Mucosa of rectum (tissue), 2 donors: ENCODE measurements around the gene NCOA7.
A peak's percentile ranks its signal among the peaks of the same experiment; 100 is the strongest.
"Not testable (repeated sequence)": the region's sequence is repeated elsewhere in the genome, so short reads cannot be mapped to it uniquely, and the experiment has no call there.

ENCODE experiments used
- H3K27ac ChIP-seq, 2 donors: one replicate each; pipeline ENCODE4 v1.7.0; 2013; ENCODE audit warnings: inconsistent platforms in 2 of 2, low read depth in 2 of 2, low read length in 2 of 2
- H3K27me3 ChIP-seq, 2 donors: one replicate each; pipeline ENCODE4 v1.7.0; 2013; ENCODE audit warnings: low read length in 2 of 2; ENCODE audit not compliant: control insufficient read depth in 2 of 2, insufficient read depth in 2 of 2
- H3K36me3 ChIP-seq, 2 donors: one replicate each; pipeline ENCODE4 v1.7.0; 2013; ENCODE audit warnings: low read length in 2 of 2; ENCODE audit not compliant: control insufficient read depth in 2 of 2, insufficient read depth in 2 of 2
- H3K4me1 ChIP-seq, 2 donors: one replicate each; pipeline ENCODE4 v1.7.0; 2013; ENCODE audit warnings: low read length in 2 of 2, mild to moderate bottlenecking in 1 of 2; ENCODE audit not compliant: control insufficient read depth in 2 of 2, insufficient read depth in 2 of 2
- H3K4me3 ChIP-seq, 2 donors: one replicate each; pipeline ENCODE4 v1.7.0; 2013; ENCODE audit warnings: low read length in 2 of 2
- H3K9ac ChIP-seq, 2 donors: one replicate each; pipeline ENCODE4 v1.7.0; 2013; ENCODE audit warnings: low read length in 2 of 2, low read depth in 1 of 2, mild to moderate bottlenecking in 1 of 2
- H3K9me3 ChIP-seq, 2 donors: one replicate each; pipeline ENCODE4 v1.7.0; 2013; ENCODE audit warnings: low read length in 2 of 2; ENCODE audit not compliant: control insufficient read depth in 2 of 2
- donor health status: healthy.
- donor health status: Normal muscosa, but diverticular disease.

The NCOA7 gene

DNA sequence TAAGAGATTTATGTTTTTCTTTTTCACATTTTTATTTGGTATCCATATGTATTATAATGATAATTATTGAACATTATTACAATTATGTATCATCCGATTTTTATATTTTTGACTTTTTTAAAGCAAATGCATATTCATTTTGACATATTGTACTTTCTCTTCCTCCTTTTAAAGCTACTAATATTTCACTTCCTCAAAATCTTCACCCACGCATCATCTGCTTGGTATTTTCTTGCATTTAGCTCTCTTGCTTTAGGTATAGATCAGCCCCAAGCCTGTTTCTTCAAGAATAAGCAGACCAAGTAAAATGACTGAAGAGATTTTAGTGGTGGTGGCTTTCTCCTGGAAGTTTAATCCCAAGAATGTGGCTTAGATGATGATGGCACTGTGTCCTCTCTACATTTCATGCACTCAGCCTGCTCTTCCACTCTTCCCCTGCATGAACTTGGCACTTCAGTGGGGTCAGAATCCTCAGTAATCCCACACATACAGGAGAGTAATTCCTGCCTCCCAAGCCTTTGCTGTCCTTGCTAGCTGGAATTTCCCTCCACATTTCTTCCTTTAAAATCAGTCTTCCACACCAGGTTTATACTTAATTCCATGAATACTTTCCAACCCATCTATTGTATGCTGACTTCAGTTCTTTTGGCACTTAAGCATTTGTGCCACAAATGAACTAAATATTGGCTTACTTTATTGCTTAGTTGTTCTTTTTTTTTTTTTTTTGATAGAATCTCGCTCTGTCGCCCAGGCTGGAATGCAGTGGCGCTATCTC is 8.2 kb downstream of the NCOA7 start:
- Histone ChIP-seq H3K4me1 (no peaks in the 10 kb centered on the region), H3K4me3 (no peak overlapping the region), H3K9ac (no peak overlapping the region), H3K27ac (no peak overlapping the region), H3K36me3 (no peaks in the 10 kb centered on the region), H3K9me3 (no peaks in the 10 kb centered on the region), H3K27me3 (no peaks in the 10 kb centered on the region)

DNA sequence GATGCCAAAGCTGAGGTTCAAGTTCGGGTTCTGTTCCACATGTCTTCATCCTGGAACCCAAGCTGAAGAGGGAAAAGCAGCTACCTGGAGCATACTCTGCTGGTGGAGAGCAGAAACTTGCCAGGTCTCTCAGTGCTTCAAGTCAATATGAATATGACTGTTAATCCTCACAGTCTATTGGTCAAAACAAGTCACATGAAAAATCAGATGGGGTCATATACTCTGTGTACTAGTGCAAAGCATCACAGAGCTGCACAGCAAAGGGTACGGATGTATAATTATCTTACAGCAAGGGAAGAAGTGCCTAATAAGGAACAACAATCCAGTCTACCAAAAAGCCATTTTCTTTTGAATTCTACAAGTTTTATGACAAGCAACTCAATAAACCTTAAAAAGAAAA is 11.6 kb downstream of the NCOA7 start:
- Histone ChIP-seq H3K4me1 (peaks cover 0 to 2% of the 10 kb centered on the region in 2 donors), H3K36me3 (no peaks in the 10 kb centered on the region), H3K27ac (no peak overlapping the region), H3K27me3 (no peaks in the 10 kb centered on the region), H3K4me3 (no peak overlapping the region), H3K9me3 (no peaks in the 10 kb centered on the region), H3K9ac (no peak overlapping the region)

DNA sequence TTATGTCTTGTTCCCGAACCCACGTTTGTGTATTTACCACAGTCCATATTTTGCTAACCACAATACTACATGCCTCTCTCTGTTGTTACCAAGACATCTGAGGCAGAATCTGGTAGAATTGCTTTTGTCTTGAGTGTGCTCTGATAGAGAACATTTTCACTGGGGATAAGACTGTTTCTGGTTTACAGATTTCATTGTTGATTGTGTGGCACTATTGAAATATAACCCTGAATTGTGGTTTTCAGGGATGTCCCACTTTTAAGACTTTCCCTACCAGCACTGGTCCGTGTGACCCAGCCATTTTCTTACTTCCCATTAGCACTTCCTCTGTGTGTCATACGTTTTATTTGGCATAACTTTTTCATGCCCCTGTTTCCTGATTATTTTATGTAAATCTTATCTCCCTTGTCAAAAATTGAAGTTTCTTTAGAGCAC is 12.2 kb downstream of the NCOA7 start:
- peak overlapping the region in 1 of 2 donors; percentile 27 for H3K27ac ChIP-seq
- H3K9ac ChIP-seq, result no peak overlapping the region

DNA sequence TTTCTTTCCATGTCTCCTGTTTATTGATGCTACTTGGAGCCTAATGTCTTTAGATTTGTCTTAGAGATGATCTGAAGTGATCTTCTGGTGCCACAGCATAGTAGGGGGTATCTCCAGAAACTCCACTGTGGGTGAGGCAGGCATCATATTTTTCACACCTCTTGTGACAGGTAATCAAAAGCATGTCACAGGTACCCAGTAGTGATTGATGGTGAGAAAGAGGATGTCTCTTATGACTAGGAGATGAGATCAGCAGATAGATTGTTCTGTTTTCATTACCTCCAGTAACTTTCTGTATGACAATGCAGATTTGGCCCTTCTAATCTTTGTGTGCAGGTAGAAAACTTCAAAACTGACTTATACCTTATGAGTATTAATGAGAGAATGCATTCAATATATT is 13.5 kb downstream of the NCOA7 start:
- no peak overlapping the region for H3K9ac ChIP-seq
- no peaks in the 10 kb centered on the region for H3K27me3 ChIP-seq
- no peak overlapping the region for H3K27ac ChIP-seq
- no peaks in the 10 kb centered on the region for H3K36me3 ChIP-seq
- H3K4me1 ChIP-seq, result peaks cover 0 to 8% of the 10 kb centered on the region in 2 donors
- H3K9me3 ChIP-seq, result no peaks in the 10 kb centered on the region
- no peak overlapping the region for H3K4me3 ChIP-seq

More for the DNA sequence above, 12.2 kb downstream of the NCOA7 start:
- no peaks in the 10 kb centered on the region for H3K9me3 ChIP-seq
- no peaks in the 10 kb centered on the region for H3K36me3 ChIP-seq
- H3K4me1 ChIP-seq, result peaks cover 0 to 6% of the 10 kb centered on the region in 2 donors
- H3K4me3 ChIP-seq, result no peak overlapping the region
- no peaks in the 10 kb centered on the region for H3K27me3 ChIP-seq

DNA sequence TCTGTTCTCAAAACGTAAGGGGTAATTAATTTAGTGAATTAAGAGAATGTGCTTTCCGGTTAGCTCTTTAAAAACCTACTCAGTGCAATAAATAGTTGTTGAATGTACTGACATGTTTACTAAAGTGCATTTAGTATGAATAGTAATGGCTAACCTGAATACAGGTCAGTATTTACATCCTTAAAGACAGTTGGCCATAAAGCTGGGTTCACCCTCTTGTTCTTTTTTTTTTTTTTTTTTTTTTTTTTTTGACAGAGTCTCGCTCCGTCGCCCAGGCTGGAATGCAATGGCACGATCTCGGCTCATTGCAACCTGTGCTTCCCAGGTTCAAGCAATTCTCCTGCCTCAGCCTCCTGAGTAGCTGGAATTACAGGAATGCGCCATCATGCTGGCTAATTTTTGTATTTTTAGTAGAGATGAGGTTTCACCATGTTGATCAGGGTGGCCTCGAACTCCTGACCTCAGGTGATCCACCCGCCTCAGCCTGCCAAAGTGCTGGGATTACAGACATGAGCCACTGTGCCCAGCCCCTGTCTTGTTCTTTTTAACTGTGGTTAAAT is 14.2 kb downstream of the NCOA7 start:
- H3K27me3 ChIP-seq, H3K27ac ChIP-seq, H3K9ac ChIP-seq, H3K4me3 ChIP-seq, H3K4me1 ChIP-seq, H3K36me3 ChIP-seq, H3K9me3 ChIP-seq: not testable (repeated sequence)

DNA sequence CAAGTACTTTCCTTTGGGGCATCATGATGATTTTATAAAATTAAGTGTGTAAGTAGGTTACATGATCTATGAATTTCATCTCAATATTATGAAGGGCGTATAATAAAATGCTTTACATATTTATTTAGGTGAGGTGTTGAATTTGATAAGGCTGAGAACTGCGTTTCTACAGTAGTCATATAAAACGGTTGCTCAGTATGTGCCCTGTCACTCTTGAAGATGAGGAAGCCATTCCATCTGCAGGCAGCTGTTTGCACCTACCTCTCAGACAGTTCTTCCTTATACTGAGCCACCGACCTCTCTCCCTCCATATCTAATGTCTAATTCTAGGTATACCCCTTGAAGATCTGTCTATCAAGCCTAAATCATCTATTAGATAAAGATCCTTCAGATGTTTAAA is 16.1 kb downstream of the NCOA7 start:
- Histone ChIP-seq H3K27ac (no peak overlapping the region), H3K4me3 (no peak overlapping the region), H3K36me3 (no peaks in the 10 kb centered on the region), H3K4me1 (peaks cover 0 to 8% of the 10 kb centered on the region in 2 donors), H3K9me3 (no peaks in the 10 kb centered on the region), H3K27me3 (no peaks in the 10 kb centered on the region), H3K9ac (no peak overlapping the region)

DNA sequence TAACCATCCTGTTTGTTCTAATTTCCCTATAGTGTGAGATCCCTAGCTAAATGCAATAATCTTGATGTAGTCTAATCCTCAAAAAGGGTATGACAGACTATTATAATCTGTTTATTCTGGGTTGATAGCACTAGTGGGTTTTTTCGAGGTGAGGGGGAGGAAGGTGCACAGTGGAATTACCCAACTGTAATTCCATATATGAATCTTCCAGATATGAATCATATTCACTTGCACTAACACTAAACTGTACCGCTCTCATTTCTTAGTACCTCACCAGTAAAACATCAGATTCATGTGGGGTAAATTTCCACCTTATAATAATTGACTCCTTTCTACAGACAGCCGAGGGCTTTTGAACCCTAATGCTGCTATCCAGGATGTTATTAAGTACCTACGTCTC is 16.5 kb downstream of the NCOA7 start:
- Histone ChIP-seq H3K27me3 (no peaks in the 10 kb centered on the region), H3K27ac (no peak overlapping the region)

DNA sequence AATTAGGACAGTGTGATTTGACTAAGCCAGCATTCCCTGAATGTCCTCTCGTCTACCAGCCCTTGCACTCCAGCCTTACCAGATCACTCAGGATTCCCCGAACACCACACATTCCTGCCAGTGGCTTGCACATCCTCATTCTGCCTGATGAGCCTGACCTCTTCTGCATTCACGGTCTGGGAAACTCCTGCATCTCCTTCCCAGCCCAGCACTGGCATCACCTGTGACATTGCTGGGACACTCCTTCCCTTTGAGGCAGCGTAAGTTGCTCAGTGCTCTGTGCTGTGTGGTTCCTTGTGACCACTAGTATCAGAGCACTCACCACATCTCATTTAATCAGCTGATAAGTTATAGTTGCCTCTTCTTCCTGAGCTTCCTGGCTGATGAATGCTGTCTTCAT is 17.3 kb downstream of the NCOA7 start:
- no peak overlapping the region for H3K27ac ChIP-seq
- peaks cover 0 to 8% of the 10 kb centered on the region in 2 donors for H3K4me1 ChIP-seq
- H3K9me3 ChIP-seq, result no peaks in the 10 kb centered on the region
- no peak overlapping the region for H3K9ac ChIP-seq
- H3K27me3 ChIP-seq, result no peaks in the 10 kb centered on the region
- no peaks in the 10 kb centered on the region for H3K36me3 ChIP-seq
- no peak overlapping the region for H3K4me3 ChIP-seq

More for the DNA sequence above, 16.5 kb downstream of the NCOA7 start:
- H3K9ac ChIP-seq, result no peak overlapping the region
- H3K4me3 ChIP-seq, result no peak overlapping the region
- no peaks in the 10 kb centered on the region for H3K36me3 ChIP-seq
- H3K4me1 ChIP-seq, result peaks cover 0 to 8% of the 10 kb centered on the region in 2 donors
- no peaks in the 10 kb centered on the region for H3K9me3 ChIP-seq

DNA sequence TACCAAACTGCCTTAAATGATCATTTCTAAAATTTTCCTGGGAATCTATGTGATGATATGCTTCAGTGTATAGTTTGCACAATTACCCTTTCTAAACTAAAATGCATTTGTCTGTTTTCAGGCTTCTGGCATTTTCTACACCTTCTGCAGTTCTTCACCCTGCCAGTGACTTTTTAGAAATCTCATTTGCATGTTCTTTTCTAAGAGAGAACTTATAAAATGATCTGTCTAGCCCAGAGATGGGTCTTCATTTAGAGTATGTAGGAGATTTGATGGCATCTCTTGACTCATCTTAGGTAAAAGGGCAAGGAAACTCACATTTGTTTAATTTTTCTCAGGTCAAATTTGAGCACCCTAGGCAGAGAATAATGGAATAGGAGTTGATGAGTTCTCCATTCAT is 17.8 kb downstream of the NCOA7 start:
- no peaks in the 10 kb centered on the region for H3K36me3 ChIP-seq
- peaks cover 0 to 8% of the 10 kb centered on the region in 2 donors for H3K4me1 ChIP-seq
- H3K27ac ChIP-seq, result no peak overlapping the region
- no peak overlapping the region for H3K4me3 ChIP-seq
- no peak overlapping the region for H3K9ac ChIP-seq
- no peaks in the 10 kb centered on the region for H3K27me3 ChIP-seq
- no peaks in the 10 kb centered on the region for H3K9me3 ChIP-seq

DNA sequence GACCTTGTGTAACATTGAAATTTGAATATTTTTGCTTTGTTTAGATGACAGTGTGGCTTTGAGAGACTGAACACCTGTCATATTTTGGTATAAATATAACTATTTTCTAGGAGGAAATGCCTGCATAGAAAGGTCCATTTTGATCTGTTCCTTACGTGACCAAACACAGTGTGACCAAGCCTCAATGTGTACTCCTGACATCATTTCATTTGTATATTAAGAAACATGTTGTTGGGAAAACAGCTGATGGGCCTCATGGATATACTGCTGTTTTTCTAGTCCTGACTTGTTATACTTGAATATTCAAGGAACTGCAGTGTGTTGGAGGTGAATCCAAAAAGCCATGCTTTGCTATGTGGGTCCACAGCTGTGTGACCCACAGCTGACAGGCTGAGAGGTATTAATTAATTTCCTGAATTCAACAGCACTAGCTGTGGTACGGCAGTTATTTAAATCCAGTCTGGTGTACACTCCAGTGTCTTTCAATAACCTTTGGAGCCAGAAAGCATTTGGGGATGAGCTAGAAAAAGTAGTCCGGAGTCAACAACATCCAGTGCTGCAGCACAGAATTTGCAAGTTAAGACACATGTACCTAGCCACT is 18.9 kb downstream of the NCOA7 start:
- Histone ChIP-seq H3K9ac (no peak overlapping the region), H3K4me3 (no peak overlapping the region), H3K9me3 (no peaks in the 10 kb centered on the region), H3K36me3 (no peaks in the 10 kb centered on the region), H3K4me1 (peaks cover 0 to 8% of the 10 kb centered on the region in 2 donors), H3K27ac (no peak overlapping the region), H3K27me3 (no peaks in the 10 kb centered on the region)
